Duodenal mucosa (tissue), 2 donors: ENCODE data around the gene NIPAL4.
A peak's percentile ranks its signal among the peaks of the same experiment; 100 is the strongest.

Experiments used
- H3K27ac ChIP-seq: one replicate; pipeline ENCODE4 v1.7.0; 2013; ENCODE audit warnings: low read depth, low read length
- H3K27me3 ChIP-seq, 2 donors: one replicate each; pipeline ENCODE4 v1.7.0; 2013; ENCODE audit warnings: low read length in 2 of 2, control low read depth in 1 of 2; ENCODE audit not compliant: insufficient read depth in 2 of 2, control insufficient read depth in 1 of 2
- H3K36me3 ChIP-seq, 2 donors: one replicate each; pipeline ENCODE4 v1.7.0; 2013; ENCODE audit warnings: low read length in 2 of 2, control low read depth in 1 of 2; ENCODE audit not compliant: insufficient read depth in 2 of 2, control insufficient read depth in 1 of 2
- H3K4me1 ChIP-seq, 2 donors: one replicate each; pipeline ENCODE4 v1.7.0; 2013; ENCODE audit warnings: low read length in 2 of 2, control low read depth in 1 of 2; ENCODE audit not compliant: insufficient read depth in 2 of 2, control insufficient read depth in 1 of 2
- H3K4me3 ChIP-seq, 2 donors: one replicate each; pipeline ENCODE4 v1.7.0; 2013; ENCODE audit warnings: low read length in 2 of 2, low read depth in 1 of 2
- H3K9ac ChIP-seq, 2 donors: one replicate each; pipeline ENCODE4 v1.7.0; 2013; ENCODE audit warnings: low read length in 2 of 2, low read depth in 1 of 2
- H3K9me3 ChIP-seq, 2 donors: one replicate each; pipeline ENCODE4 v1.7.0; 2013; ENCODE audit warnings: low read length in 2 of 2, control low read depth in 1 of 2; ENCODE audit not compliant: control insufficient read depth in 1 of 2

Gene NIPAL4

GRCh38 chr5:157496864-157497263 lies 36.9 kb downstream of the NIPAL4 start:
- no peaks in the 10 kb centered on the region for H3K27me3 ChIP-seq
- H3K9ac ChIP-seq, result no peak overlapping the region
- H3K4me3 ChIP-seq, result no peak overlapping the region
- H3K4me1 ChIP-seq, result no peaks in the 10 kb centered on the region
- H3K27ac ChIP-seq, result no peak overlapping the region
- peaks cover 9 to 31% of the 10 kb centered on the region in 2 donors for H3K36me3 ChIP-seq
- no peaks in the 10 kb centered on the region for H3K9me3 ChIP-seq

DNA sequence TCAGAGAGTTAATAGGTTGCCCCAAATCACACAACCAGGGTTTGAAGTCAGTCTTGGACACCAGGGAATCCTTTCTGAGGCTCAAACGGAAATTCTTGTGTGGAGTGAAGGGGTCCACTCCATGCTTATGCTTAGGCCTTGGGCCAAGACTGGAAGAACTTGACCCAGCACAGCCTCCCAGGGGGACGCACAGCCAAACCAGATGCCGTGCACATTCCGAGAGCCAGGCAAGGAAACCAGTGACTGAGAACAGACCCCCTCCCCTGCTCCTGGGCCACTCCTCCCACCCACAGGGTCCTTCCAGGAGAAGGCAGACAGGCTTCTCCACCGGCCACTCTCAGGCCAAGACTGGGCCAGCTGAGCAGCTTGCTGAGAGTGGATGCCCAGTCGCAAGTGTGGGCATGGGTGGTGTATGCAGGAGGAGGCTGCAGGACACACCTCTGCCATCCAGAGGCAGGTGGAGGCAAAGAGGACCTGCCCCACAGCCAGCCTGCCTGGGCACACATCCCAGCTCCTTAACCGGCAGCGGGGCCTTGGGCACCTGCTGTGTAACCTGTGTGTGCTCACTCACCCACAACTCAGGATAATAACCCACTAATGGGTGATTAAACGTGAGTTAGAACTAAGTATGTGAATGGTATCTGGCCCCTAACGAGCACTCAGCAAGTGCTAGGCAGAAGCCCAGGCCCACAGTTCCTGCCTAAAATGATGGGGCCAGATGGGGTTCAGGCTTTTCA lies 38.0 kb downstream of the NIPAL4 start:
- H3K9me3 ChIP-seq, result no peaks in the 10 kb centered on the region
- no peaks in the 10 kb centered on the region for H3K4me1 ChIP-seq
- no peaks in the 10 kb centered on the region for H3K27me3 ChIP-seq
- no peak overlapping the region for H3K9ac ChIP-seq
- H3K4me3 ChIP-seq, result no peak overlapping the region
- H3K36me3 ChIP-seq, result peaks cover 5 to 26% of the 10 kb centered on the region in 2 donors
- no peak overlapping the region for H3K27ac ChIP-seq

DNA sequence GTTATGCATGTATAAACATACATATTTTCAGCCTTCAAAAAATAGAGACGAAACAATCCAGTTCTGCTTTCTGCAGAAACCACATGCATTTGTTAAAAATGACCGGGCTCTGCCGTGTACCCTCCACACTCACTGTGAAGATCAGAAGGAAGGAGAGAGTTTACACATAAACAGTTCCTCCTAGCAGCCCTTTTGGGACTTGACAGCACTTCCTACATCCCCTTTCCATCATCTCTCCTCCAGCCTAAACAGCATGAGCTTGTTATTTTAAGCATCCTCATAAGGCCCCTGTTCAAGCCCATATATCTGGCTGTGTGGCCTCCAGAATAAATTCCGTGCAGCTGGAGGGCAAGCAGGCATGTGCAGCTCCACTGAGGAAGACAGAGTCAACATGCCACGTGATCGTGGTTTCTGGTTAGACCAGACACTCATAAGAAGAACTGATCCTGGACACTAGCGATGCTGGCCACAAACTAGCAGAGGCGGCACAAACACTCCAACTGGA lies 42.2 kb downstream of the NIPAL4 start:
- no peak overlapping the region for H3K27ac ChIP-seq
- H3K36me3 ChIP-seq, result peaks cover 2 to 13% of the 10 kb centered on the region in 2 donors
- H3K4me1 ChIP-seq, result peaks cover 4% of the 10 kb centered on the region in 2 donors
- H3K27me3 ChIP-seq, result no peaks in the 10 kb centered on the region
- H3K4me3 ChIP-seq, result no peak overlapping the region
- no peak overlapping the region for H3K9ac ChIP-seq
- no peaks in the 10 kb centered on the region for H3K9me3 ChIP-seq

- Histone ChIP-seq H3K4me1 (peaks cover 11 to 13% of the 10 kb centered on the region in 2 donors), H3K9ac (no peak overlapping the region), H3K27ac (no peak overlapping the region), H3K9me3 (no peaks in the 10 kb centered on the region), H3K4me3 (no peak overlapping the region), H3K36me3 (peaks cover 5 to 18% of the 10 kb centered on the region in 2 donors), H3K27me3 (no peaks in the 10 kb centered on the region)
Observed at GRCh38 chr5:157504053-157504452, 44.0 kb downstream of the NIPAL4 start.

GRCh38 chr5:157505496-157505895 lies 45.5 kb downstream of the NIPAL4 start:
- no peaks in the 10 kb centered on the region for H3K9me3 ChIP-seq
- no peak overlapping the region for H3K9ac ChIP-seq
- no peak overlapping the region for H3K27ac ChIP-seq
- peaks cover 11 to 13% of the 10 kb centered on the region in 2 donors for H3K4me1 ChIP-seq
- H3K36me3 ChIP-seq, result peaks cover 6 to 16% of the 10 kb centered on the region in 2 donors
- H3K4me3 ChIP-seq, result no peak overlapping the region
- no peaks in the 10 kb centered on the region for H3K27me3 ChIP-seq

- Histone ChIP-seq H3K4me1 (peaks cover 13 to 14% of the 10 kb centered on the region in 2 donors), H3K36me3 (peaks cover 6 to 10% of the 10 kb centered on the region in 2 donors), H3K27me3 (no peaks in the 10 kb centered on the region), H3K4me3 (no peak overlapping the region), H3K9ac (no peak overlapping the region), H3K27ac (no peak overlapping the region), H3K9me3 (no peaks in the 10 kb centered on the region)
Observed at GRCh38 chr5:157506066-157506590, 46.1 kb downstream of the NIPAL4 start.

GRCh38 chr5:157506981-157507780 lies 47.2 kb downstream of the NIPAL4 start:
- H3K9me3 ChIP-seq, result no peaks in the 10 kb centered on the region
- H3K27me3 ChIP-seq, result no peaks in the 10 kb centered on the region
- peaks cover 6 to 10% of the 10 kb centered on the region in 2 donors for H3K36me3 ChIP-seq
- H3K4me3 ChIP-seq, result no peak overlapping the region
- H3K9ac ChIP-seq, result no peak overlapping the region
- peaks cover 13 to 22% of the 10 kb centered on the region in 2 donors for H3K4me1 ChIP-seq
- H3K27ac ChIP-seq, result no peak overlapping the region

DNA sequence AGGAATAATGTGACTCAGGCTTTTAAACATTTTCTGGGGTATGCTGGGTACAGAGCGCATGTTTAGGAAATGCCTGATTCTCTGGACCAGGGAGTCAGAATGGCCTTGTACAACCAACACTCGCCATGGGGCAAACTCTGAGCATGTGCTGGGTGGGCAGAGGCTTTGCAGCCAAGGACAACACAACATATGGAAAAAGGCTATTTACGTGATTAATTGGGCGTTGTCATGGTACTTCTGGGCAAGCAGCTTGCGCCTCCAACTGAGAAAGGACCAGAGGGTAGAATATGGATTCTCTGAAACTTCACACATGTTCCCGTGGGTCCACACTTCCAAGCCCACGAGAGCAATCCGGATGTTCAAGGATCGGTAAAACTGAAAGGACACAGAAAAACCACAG lies 49.1 kb downstream of the NIPAL4 start:
- peaks cover 13 to 23% of the 10 kb centered on the region in 2 donors for H3K4me1 ChIP-seq
- H3K9me3 ChIP-seq, result no peaks in the 10 kb centered on the region
- H3K27ac ChIP-seq, result no peak overlapping the region
- H3K4me3 ChIP-seq, result no peak overlapping the region
- H3K9ac ChIP-seq, result no peak overlapping the region
- H3K36me3 ChIP-seq, result peaks cover 14 to 20% of the 10 kb centered on the region in 2 donors
- no peaks in the 10 kb centered on the region for H3K27me3 ChIP-seq

DNA sequence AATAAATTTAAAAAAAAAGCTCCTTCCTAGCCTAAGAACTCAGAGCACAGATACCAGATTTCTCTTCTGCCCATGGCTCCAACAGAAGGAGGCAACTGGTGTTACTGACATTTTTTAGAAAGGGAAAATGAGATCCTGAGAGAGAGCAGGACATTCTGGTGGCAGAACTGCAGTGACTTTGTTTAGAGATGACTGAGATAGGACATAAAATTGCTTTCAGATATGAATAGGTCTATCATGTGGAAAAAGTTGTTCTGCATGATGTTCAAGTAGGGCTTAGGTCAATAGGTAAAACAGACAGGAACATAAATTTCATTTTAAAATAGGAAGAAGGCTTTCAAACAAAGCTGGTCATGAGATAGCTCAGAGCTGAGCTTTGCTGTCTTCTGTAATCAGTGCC lies 49.6 kb downstream of the NIPAL4 start:
- H3K9me3 ChIP-seq, result no peaks in the 10 kb centered on the region
- no peak overlapping the region for H3K4me3 ChIP-seq
- peaks cover 13 to 23% of the 10 kb centered on the region in 2 donors for H3K4me1 ChIP-seq
- H3K9ac ChIP-seq, result no peak overlapping the region
- no peaks in the 10 kb centered on the region for H3K27me3 ChIP-seq
- no peak overlapping the region for H3K27ac ChIP-seq
- peaks cover 14 to 20% of the 10 kb centered on the region in 2 donors for H3K36me3 ChIP-seq

- H3K27ac ChIP-seq, result peak overlapping the region; percentile 17
- no peaks in the 10 kb centered on the region for H3K27me3 ChIP-seq
- no peaks in the 10 kb centered on the region for H3K9me3 ChIP-seq
- no peak overlapping the region for H3K4me3 ChIP-seq
- peaks cover 14 to 20% of the 10 kb centered on the region in 2 donors for H3K36me3 ChIP-seq
- peaks cover 13 to 23% of the 10 kb centered on the region in 2 donors for H3K4me1 ChIP-seq
- H3K9ac ChIP-seq, result no peak overlapping the region
Observed at GRCh38 chr5:157510682-157511081, 50.7 kb downstream of the NIPAL4 start.
